GM19328 (cell line): ENCODE measurements around the gene PTPRD.

ENCODE experiments used
- ATAC-seq: cut with Tn5 transposase; IDR thresholded peaks from one replicate; pipeline ENCODE4 v1.9.1; 2021; ENCODE audit warnings: mild to moderate bottlenecking, moderate library complexity; ENCODE audit not compliant: unreplicated experiment

Gene PTPRD

DNA sequence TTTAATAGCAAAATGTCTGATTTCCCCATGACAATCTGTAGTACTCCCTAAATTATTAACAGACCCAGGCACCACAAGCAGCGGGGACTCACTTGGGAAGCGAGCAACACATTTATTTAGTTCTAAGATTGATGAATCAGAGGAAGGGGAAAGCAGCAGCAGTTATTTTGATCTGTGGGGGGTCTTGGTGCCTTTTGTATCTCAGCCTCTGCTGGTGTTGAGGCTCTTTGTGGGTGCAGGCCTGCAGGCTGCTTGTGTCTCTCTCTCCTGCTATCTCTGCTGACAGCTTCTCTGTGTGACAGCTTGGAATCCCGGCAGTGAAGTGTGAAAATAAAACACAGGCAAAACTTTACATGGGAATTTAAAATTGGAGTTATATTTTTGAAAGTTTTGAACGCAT, 1935.1 kb downstream of the PTPRD start:
- no peak for ATAC-seq

DNA sequence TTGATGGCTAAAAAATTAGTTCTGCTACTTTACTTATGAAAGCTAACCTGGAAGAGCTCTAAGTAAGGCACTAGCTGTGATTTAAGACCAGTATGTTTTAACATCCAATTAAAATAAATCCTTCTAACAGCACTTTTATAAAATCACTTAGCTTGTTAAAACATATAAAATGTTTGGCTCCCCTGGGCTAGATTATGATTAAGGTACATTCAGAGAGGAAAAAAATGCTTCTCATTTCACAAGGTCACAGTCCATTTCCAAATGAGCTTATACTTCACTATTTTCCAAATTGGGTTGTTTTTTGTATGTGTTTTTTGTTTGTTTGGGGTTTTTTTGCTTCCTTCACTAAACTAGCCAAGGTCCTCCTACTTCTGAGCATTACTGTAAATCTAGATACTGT, 1938.3 kb downstream of the PTPRD start:
- no peak for ATAC-seq

DNA sequence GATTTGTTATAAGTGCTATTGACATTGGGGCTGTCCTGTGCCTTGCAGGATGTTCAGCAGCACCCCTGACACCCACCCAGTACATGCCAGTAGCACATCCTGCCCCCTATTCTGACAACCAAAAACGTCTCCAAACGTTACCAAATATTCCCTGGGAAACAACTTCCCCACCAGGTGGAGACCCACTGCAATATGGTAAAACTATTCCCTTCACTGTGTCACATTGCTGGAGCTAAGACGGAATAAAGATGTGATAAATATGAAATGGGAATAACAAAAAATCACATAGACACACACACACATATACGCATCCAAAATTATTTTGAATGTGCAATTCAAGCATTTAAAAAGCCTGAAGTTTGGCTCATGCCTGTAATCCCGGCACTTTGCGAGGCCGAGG, 1939.0 kb downstream of the PTPRD start:
- no peak for ATAC-seq

DNA sequence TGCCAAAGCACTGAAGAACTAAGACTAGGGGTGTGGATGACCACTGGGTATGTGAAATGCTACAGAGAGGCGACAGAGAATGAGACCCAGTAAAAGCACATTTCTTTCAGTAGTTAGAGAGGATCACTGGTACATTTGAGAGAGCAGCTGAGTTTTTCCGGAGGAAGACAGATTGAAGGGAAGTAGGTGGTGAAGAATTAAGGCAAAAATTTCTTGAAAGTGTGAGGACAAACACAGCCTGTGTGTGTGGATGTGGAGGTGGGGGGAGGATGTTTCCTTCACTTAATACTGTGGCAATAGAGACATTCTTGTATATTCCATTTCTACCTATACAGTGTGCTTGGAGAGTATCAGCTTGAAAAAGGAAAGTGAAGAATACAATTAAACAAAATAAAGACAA, 1942.1 kb downstream of the PTPRD start:
- no peak for ATAC-seq

DNA sequence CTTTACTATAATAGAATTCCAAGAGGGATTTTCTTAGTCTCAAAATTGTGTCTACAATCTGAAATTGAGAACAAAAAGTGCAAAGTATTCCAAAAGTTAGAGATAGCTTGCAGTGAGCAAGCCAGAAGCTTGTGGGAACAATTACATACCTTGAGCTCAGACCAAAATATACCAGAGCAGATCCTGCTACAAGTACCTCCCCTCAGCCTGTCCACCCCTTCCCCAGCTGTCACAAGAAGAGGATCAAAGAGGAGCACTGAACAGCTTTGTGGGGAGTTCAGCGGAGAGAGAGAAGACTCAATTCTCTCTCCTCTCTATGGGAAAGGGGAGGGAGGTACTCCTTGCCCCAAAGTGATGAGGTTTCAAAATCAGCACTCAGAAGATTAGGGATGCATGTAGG, 1944.1 kb downstream of the PTPRD start:
- no peak for ATAC-seq

DNA sequence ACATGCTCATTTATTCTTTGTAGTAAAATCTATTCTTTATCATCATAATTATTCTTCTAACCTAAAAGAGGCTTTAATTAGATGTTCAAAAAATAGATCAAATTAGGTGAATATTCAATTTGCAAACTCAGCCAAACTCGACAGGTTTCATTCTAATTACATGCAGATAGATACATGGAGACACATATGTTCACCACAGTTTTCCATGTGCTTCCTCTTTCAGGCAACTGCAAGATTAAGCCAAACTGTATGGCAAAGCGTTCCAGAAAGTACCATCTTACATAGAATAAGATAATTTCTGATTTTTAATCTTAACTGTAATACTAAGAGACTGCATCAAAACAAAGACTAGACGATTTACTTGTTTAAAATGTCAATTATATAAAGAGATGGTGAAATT, 1944.6 kb downstream of the PTPRD start:
- no peak for ATAC-seq

DNA sequence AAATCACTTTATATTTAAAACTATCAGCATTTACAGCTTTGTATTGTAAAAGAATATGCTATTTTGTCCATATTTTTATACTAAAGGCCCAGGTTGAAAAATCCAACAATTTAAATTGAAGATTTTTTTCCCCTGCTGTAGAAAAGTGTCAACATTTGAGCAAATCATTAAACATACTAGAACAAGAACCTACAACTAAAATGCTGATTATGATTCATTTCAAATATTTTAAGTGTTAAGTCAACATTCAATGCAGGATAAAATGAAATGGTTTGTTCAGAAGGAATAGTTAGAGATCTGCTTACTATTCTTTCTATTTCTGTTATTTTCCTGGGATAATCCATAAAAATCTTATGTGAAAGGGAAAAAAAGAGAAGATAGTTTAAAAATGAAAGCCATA, 1946.7 kb downstream of the PTPRD start:
- ATAC-seq: no peak

DNA sequence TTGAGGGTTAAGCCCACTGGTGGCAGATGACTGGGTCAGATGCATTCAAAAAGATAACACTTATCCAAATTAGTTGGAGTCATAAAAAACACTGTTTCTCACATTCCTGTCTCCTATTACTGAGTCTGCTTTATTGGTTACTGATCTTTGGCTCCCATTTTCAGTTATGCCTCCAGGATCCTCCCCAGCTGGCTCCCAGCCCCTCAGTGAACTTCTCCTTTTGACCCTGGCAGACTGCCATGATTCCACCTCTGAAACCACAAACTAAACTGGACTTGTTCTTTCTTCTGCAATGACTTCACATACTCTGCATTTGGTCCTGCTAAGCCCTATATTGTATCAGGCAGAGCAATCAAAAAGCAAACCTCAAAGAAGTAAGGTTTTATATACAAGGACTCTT, 1952.4 kb downstream of the PTPRD start:
- no peak for ATAC-seq

DNA sequence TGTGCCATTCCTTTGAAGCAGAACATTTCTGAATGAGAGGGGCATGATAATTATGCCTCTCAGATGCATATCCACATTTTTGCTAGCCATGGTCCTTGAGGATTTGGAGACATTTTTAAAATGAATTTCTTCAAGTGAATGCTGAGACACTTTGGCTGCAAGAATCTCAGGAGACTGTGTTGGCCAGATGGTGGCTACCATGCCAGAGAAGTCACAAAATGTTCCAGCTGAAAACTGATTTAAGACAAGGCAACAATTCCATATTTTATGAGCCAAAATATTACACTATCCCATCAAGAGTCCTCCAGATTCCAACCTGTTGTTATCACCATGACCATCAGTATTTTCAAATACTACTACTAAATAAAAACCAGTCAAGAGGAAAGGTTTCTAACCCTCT, 1953.7 kb downstream of the PTPRD start:
- ATAC-seq: no peak

DNA sequence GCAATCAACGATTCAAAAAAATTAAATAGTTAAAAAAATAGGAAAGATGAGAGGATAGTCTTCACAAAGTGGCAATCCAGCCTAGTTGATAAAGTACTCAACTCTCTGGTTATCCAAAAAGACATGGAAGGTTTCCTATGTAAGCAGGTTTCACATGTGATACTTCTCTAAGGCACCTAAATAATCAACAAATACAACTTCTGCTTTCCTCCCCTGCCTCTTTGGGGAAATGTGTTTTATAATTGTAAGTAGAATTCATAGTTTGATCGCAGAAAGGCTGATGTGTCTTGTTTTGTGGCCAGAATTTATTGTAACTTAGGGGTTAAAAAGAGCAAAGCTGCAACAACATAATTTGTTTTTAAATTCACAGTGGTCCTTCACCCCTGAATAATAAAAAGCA, 1957.7 kb downstream of the PTPRD start:
- ATAC-seq: no peak

DNA sequence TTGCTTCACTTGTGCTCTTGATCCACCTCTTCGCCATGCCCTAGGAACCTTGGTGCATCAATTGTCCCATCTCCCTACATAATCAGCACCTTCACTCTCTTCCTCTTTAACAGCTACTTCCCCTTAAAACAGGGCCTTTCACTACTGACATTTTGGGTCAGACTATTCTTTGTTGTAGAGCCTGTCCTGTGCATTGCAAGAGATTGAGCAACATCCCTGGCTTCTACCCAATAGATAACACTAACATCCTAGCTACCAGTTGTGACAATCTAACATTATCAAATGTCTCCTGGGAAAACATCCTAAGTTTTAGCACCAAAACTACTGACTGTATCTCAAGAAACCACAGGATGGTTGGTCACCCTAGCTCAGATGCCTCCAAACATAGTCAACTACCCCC, 1958.9 kb downstream of the PTPRD start:
- no peak for ATAC-seq

DNA sequence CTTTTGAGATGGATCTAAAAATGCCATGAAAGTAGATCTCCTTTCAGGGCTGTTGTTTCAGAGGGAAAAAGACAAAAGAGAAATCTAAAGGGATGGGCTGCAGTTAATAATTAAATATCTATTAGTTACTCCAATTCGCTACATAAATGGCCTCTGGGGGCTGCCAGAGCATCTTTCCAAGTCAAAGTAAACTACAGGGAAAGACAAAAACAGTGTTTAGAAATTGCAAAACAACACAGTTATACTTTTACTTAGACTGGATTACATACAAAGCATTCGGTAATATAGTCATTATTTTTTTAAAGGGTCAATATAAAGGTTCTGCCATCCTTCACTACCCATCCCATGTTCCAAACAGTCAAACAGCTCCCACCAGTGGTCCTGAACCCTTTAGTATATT, 1959.7 kb downstream of the PTPRD start:
- no peak for ATAC-seq

DNA sequence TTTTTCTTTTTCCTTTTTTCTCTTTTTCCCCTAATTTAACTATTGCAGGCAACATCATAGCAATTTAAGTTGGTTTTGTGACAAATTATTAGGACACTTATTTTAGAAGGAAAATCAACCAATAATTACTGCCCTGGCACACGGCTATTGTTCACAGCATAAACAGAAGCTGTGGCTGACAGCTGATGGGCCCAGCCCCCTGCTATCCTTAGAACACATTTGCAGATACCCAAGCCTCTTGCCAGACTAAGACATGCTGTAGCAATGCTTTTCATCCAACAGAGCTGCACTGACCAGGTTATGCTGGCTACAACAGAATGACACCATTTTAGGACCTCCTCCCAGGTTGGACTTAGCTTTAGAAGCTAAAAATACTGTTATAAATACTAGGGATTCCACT, 1960.5 kb downstream of the PTPRD start:
- ATAC-seq: no peak

DNA sequence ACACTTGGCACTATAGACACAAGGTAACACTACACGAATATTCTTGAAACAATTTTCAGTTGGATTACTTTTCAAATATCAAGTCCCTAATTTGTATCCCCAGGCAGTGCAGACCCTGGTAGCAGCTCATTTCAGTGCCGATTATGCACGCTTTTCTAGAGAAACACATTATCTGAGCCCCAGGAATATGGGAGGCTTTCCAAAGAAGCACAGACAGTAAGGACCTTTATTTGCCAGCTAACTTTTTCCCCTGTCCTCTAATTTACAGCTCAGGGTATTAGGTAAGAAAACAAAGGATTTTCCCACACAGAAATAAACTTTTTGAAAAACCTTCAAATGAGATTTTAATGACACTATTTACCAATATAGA, 1961.0 kb downstream of the PTPRD start:
- ATAC-seq: no peak

DNA sequence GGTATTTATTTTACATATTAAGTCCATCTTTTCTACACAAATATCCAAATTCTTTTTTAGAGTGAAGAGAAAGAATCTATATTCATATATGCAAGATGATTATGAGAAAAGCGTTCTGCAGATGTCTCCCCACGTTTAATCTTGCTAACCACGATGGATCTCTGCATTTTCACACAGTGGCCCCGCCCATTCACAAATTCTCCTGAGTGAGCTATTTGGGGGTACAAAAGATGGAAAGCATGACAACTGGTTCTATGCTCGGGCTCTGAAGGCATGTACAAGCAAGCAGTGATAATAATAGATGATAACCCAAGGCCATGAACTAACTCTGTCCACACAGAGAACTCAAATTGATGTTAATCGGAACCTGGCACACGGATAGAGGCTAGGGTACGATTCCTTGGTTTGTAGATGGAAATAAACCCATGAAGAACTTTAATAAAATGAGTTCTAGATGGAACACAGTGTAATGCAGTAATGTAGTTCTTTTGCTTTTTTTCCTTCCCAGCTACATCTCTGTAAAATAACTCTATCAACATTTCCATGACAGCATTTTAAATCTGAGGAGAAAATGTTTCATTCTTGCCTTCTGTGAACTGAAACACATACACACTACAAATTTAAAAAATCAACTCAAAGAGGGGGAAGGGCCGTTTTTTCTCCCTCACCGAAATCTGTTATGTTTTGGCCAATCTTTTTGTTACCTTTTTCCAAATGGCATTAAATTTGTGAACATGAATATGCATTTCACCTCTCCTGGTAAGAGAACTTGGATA, 1961.5 kb downstream of the PTPRD start:
- ATAC-seq: no peak

DNA sequence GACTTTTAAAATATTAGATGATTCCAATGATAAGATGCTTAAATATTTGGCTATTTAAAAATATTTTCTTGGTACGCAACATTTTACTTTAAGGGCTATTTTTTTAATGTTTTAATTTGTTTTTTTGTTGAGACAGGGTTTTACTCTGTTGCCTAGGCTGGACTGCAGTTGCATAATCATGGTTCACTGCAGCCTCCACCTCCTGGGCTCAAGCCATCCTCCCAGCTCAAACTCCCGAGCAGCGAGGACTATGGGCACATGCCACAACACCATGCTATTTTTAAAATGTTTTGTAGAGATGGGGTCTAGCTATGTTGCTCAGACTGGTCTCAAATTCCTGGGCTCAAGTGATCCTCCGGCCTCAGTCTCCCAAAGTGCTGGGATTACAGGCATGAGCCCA, 1963.0 kb downstream of the PTPRD start:
- ATAC-seq: no peak

DNA sequence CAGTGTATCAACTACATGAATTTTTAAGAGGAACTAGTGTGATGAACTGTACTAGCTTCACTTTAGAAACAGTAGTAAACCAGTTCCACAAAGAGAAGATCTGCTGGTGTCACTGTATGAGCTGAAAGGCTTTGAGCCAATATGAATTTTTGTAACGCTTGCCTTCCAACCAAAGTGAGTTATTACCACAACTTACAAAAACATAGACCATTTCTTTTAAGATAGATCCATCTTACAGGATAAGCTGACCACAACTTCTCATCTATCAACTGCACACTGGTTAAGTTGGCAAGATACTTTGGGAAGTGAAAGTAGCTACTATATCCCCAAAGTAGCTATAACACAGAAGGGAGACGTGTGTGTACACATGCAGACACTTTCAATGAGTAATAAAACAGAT, 1963.6 kb downstream of the PTPRD start:
- ATAC-seq: no peak

DNA sequence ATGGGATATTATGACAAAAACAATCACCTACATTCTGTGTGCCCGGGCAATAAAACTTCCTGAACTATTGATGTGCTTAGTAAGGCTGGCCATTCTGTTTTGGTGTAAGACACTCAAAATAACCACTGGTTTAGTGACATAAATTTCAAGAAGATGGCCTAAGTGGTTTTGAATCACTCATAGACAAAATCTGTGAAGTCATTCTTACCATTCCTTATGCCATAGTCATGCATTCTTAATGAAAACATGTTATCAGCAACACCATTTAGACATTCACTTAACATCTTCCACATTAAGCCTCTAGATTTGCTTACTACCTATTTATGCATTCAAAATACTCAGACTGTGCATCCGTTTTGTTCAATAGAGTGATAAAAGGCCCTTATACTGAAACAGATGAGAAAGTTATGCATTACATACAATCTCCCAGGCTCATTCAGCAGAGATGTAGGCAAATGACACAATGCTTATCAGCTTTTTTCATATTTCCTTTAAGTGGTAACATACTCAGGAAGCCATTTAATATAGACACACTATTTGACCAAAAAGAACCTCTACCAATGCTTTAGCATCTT, 1964.4 kb downstream of the PTPRD start:
- no peak for ATAC-seq

DNA sequence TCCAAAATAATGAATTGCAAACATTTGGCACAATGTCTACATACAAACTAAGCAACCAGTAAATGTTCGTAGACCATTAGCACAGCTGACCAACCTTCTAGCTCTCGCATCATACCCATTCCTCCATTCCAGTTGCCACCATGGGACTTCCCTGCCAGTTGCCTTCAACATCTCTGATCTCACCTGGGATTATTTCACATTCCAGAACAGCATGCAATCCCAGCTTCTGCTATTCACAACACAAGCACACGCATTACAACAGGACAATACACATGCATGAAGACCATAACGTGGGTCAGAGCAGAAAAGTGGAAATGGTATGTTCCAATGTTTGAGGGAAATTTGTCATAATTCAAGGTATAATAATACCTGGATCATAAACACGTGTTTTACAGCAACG, 1965.0 kb downstream of the PTPRD start:
- no peak for ATAC-seq

DNA sequence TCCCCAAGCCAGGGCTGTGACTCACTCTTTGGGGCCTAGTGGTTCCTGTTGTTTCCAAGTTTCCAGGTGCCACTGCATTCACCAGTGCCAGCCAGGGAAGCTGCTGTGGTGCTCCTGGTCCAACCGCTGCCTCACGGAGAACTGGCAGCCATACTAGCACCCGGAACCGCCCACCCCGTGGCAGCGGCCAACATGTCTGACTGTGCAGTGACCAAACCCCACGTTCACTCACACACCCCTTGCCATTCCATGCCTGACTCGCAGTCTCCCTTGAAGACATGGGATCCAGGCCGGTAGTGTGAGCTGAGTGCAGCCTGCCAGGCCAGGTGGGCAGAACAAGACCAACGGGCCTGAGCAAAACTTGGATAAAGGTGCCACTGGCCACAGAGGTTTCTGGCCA, 1968.2 kb downstream of the PTPRD start:
- ATAC-seq: no peak

DNA sequence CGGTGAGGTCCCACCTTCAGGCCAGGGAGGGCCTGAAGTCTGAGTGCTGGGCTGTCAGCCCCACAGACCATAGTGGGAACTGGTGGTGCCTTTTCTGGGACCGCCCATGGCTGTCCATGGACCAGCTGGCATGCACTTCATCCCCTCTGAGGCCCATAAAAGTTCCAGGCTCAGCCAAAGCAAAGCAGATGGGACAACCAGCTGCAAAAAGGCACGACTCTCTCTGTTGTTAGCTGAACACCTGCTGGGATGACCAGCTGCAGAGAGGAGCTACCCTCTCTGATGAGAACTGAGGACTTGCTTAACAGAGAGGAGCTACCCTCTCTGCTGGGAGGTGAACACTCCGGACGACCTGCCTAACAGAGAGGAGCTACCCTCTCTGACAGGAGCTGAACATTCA, 1968.9 kb downstream of the PTPRD start:
- ATAC-seq: no peak

DNA sequence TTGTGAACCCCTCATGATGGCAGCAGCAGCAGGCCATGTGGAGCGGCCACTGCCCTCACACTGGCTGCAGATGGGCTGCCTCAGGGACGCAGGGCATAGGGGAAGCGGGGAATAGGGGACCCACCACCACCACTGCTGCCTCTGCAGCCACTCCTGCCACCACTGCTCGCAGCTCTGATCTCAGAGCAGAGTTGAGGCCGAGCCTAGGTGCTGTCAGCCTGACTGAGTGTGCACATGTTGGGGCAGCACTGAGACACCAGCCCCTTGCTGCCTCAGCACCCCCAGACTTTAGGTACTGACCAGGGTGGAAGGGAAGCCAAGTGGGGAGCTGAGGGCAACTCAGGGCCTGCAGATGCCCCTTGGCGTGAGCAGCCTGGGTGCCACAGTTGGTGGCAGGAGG, 1969.3 kb downstream of the PTPRD start:
- ATAC-seq: no peak

DNA sequence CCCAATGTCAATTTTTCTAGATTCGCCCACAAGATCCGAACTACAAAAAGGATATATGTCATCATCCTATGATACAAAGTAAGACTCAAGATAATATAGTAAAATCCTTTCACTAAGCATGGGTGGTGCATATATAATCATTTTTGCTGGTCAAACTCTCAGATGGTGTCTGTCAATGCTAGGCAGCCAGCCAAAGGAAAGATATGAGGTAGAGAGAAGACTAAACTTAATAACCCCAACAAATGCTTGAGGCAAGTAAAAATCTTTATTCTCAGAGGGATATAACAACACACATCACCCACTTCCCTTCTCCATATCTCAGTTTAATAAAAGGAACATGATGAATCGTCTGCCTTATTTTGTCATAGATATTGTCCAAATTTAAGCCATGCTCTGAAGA, 1972.0 kb downstream of the PTPRD start:
- ATAC-seq: no peak
